ENCODE measurements around the gene NAA11.
A peak's percentile ranks its signal among the peaks of the same experiment; 100 is the strongest.
"Not testable (repeated sequence)": the region's sequence is repeated elsewhere in the genome, so short reads cannot be mapped to it uniquely, and the experiment has no call there.

Gene NAA11

DNA sequence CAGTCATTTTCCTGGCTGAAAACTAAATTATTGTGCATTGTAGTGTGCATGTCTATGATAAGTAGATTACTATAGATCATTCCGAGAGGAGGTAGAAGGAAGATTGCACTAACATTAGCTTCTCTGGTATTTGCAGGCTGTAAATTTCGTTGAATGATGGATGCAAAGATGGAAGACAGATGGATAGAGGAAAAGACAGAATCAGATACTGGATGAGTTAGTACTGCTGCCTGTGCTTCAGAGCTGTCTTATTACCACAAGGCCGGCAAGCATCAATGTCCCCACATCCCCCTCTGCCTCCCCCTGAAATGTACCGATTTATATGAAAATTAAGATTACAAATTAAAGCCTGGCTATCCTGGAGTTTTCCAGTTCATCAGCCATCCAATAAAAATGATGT is 17.7 kb downstream of the NAA11 start:
- no peak for DNase-seq

DNA sequence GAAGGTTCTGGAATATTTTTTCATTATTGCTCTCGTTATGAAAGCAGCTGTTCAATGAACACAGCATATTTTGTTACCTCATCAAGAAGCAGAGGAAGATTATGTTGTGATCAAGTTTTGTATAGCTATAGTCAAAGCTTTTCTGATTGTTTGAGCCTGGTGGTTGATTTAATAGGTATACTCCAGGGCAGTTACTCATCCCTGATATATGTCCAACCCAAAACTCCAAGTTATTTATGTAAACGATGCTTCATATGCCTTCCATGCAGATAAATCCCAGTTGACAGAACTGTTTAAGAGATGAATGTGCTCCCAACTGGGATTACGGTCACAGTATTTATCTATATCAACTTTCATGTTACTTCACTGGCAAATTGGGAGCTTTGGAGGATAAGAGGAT is 19.1 kb downstream of the NAA11 start:
- no peak for DNase-seq

DNA sequence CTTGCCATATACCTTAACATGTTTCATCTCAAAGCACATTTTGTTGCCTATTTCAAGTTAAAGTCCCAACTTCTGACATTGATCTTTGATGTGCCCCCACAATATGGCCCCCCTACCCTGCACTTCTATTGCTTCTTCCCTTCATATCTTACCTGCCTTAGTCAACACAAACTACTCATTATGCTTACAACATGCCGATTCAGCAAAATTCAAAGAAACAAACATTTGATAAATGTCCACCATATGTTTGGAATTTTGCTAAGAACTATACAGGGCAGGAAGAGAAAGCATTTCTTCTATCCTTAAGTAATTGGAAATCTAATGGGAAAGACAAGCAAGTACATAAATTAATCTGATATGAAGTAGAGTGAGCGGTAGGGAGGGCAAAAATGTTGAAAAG is 25.6 kb downstream of the NAA11 start:
- no peak for DNase-seq

DNA sequence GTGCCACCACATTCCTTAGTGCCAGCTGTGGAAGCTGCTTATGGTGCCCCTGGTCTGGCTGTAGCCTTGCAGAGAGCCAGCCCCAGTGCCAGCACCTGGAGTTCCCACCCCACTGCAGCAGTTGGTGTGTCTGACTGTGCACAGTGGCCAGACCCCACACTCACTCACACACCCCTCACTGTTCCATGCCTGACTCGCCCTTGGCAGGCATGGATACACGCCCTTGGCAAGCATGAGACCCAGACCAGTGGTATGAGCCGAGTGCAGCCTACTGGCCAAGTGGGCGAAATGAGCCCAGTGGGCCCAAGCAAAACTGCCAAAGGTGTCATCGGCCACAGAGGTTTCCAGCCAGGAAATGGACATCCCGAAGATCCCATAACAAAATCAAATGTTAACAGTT is 27.4 kb downstream of the NAA11 start:
- no peak for DNase-seq

DNA sequence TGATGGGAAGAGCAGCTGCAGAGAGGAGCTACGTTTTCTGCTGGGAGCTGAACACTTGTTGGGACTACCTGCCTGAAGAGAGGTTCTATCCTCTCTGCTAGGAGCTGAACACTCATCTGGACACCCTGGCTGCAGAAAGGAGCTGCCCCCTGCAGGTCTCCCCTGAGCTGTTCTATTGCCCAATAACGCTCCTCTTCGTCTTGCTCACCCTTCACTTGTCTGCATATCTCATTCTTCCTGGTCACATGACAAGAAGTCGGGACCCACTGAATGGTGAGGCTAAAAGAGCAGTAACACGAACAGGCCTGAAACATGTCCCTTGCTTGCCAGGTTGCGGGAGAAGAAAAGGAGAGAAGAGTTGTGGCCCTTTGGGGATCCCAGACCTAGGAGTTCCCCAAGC is 27.8 kb downstream of the NAA11 start:
- no peak for DNase-seq

DNA sequence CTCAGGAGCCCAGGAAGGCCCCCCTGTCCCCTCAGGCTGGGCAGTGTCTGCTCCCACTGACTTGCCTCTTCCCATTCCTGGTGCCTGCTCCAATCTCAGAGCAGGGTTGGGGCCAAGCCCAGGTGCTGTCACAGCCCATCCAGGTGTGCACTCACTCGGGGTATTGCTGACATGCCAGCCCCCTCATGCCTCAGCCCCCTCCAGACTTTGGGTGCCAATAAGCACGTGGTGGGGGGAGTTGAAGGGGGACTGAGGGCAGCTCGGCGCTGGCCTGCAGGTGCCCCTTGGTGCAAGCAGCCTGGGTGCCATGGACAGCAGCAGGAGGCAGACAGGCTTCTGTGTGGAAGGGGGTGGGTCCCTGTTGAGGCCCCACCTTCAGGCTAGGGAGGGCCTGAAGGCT is 28.4 kb downstream of the NAA11 start:
- DNase-seq: no peak

DNA sequence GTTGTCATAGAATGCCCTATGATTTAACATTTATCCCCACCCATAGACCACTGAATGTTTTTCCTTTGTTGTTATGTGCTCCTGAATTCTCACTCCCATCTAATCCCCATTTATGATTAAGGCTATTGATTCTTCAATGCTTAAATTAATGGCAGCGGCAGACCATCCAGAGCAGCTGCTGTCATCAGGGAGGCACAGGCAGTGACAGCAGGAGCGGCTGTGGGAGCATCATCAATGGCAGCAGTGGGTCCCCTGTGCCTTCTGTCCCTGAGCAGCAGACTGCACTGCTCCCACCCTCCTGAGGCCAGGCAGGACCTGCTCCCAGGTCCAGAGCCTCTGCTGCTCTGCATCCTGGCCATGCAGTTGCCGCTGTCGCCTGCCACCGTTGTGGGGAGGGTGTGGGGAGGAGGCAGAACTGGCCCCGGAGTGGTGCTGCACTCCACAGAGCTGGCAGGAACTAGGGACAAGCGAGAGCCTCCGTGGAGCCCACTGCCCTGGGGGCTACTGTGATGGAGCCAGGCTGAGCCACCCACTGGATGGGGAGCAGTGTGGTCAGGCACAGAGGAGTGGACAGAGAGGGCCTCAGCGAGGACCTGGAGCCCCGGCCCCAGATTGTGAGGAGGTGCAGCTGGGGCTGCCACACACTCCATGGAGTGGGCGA is 29.0 kb downstream of the NAA11 start:
- DNase-seq: no peak

DNA sequence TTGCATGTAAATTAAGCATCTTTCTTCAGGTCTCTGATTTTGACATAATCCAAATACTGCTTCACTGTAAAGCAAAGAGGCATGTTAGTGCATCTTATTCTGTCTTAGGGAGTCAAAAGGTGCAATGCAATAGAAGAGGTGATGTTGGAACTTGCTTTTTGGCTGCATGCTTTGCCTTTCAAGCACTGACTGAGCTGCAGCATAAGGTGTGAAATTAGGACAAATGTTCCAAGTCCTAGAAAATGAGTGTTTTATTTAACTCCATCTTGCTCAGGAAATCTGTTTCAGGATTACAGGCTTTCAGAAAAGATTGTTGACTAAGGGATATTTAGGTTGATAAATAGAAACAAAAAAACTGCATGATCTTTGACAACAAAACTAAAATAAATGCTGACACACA is 30.8 kb downstream of the NAA11 start:
- DNase-seq: no peak

DNA sequence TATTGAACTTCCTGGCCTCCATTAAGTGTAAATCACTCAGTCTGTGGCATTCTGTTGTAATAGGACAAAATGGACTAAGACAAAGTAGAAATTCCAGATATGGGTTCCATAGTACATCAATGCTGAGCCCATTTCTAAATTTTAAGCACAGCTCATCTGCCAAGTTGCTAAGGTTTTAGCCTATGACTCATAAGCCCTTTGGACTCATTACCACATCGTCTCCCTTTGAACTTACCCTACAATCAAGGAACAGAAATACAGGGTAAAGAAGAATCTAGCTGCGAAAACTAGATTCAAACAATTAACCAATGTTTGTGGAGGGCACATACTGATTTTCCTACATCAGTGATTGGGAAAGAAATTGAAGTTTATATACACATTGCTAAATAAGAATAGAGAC is 31.8 kb downstream of the NAA11 start:
- peak; percentile 5 for DNase-seq

DNA sequence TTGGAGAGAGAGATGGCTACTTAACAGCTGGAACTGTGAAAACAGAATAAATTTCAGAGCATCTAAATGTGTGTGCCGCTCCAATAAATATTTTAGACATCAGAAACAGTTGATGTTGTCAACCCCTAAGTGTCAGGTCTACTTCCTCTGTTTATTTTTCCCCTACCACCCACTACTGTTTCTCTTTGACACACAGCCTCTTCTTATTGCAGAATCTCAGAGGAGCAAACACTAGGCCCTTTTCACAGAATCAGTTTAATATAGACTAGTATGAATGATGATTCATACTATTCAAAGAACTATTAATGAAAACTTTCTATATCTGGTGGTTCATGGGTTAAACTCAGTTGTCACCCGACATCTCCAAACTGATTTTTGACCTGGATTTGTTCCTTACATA is 33.9 kb downstream of the NAA11 start:
- no peak for DNase-seq

DNA sequence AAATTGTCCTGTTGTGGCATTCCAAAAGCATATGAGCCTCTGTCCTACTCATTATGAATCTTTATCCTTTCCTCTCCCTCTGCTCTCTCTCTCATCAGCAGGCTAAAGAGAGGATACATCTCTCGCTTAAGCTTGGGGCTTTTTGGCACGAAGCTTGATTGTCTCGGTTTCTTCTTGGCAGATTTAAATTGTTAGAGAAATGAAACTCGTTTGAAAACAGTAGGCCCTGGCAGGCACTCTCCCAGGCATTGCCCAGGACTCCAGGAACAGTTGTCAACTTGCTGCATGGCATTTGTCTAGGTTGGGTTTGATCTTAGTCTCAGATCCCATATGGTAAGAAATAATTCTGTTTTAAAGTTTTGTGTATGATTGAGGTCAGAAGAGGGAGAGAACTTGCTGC is 35.5 kb downstream of the NAA11 start:
- no peak for DNase-seq

DNA sequence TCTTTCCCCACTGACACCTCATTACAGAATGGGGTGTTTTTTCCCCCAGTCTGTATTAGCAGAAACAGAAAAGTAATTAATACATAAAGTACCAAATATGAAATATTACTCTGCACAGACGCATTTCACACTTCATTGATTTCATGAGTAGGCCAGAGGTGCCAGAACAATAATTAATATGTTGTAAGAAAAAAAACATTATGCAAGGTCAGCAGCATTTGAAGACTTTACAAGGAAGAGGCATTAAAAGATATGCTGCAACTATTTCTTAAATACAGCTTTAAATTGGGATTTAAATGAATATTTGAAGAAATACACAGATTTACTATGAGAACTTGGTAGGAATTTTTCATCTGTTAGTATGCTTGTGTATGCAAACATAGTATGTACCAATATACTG is 37.7 kb downstream of the NAA11 start:
- DNase-seq: no peak

DNA sequence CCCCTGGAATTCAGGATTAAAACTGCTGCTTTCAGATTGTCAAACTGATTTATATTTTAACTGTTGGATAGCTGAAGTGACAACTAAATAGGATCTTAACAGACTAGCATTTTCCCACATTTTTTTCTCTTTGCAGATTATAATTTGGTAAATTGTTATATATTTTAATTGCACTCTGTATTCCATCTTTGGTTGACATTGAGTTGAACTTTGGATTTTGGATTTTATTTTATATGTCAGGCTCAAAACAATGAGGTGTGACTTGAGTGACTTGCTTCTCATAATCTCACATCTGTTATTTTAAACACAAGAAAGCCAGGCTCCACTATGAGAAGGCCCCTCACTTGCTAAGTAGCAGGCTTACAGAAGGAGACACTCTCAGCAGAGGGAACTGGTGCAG is 38.1 kb downstream of the NAA11 start:
- no peak for DNase-seq

DNA sequence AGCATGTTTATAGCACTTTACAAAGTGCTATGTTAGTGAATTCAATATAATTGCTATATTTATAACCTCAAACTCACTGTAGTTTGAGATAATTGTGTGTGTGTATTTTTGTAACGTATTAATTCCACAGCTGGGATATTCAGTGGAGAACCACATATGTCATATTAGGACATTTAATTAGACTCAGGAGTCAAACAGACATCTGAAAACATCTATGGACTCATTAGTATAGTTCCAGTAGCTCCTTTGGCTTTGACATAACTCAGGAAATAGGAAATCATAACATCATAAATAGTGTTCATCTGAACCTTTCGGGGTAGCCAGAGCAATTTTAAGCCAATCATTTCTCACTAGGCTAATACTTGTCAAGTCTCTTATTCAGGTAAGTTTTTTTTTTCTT is 38.8 kb downstream of the NAA11 start:
- no peak for DNase-seq

DNA sequence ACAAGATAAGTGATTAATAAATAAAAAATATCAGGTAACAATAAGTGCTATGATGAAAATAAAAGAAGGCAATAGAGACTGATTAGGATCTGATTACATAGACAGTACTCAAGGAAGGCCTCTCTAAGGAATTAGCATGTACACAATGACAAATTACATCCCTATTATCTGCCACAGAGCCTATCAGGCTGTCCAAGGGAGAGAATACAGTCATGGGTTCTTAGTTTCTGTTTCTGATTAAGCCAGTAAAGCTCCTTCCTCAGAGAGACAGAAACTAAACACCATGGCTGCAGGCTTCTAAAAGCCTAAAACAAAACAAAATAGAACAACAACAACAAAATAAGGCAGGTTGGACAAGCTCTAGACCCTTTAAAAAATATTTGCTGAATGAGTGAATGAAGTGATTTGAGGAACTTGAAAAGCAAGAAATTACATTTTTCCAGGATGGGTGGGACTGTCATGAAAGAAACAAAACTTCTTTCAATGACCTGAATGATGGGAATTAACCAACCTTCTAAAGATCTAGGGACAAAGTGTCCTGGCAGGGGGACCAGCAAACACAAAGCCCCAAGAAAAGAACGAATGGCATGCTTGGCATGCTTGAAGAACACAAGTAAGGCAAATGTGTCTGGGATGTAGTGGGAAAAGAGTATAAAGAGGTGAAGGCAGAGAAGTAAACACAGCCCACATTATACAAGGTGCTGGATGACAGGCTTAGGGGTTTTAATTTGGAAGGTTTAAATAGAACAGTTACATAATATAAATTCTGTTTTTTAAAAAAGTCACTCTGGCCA is 44.1 kb downstream of the NAA11 start:
- DNase-seq: no peak

DNA sequence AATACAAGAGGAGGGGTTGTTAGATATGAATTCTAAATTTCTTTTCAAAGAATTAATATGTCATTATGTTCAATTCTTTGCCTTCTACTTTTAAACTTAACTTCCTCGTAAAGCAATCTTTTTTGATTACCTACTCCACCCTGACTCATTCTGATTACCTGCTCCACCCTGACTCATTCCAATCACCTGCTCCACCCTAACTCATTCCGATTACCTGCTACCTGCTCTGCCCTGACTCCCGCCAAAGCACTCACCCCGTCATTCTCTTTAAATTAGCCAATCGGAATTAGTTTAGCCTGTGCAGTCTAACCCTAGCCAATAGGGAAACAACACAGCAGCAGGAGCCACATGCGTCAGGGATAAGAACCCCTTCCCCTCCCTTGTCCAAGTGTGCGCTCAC is 48.4 kb downstream of the NAA11 start:
- not testable (repeated sequence) for DNase-seq

DNA sequence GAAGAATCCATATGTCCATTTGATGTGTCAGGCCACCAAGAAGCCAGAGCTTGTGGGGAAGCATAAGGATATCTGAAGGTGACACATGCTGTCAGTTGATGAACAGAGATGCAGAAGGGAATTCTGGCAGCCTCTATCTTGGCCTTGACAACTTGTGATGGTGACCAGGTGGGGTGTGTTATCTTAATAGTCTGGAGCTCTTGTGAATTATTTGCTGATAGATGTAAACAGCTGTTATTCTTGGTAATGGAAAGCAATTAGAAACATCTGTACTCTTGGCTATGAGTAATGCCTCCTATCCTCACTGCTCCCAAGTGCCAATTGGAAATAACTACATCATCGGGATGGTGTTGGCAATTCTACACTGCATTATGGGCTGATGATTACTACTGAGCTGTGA is 51.9 kb downstream of the NAA11 start:
- peak; percentile 3 for DNase-seq

DNA sequence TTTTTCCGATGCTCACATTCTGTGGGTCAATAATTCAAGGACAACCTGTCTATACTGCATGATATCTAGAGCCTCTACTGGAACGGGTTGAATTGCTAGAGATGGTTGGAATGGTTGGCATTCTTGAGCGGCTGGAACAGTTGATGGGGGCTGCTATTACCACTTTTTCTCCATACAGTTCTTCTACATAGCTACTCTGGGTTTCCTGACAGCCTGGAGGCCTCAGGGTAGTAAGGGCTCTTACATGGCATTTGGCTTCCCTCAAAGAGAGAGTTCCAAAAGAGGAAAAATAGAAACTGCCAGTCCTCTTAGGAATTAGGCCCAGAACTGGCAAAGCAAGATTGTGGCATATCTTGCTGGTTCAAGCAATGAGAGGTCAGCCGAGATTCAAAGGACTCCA is 53.1 kb downstream of the NAA11 start:
- no peak for DNase-seq

DNA sequence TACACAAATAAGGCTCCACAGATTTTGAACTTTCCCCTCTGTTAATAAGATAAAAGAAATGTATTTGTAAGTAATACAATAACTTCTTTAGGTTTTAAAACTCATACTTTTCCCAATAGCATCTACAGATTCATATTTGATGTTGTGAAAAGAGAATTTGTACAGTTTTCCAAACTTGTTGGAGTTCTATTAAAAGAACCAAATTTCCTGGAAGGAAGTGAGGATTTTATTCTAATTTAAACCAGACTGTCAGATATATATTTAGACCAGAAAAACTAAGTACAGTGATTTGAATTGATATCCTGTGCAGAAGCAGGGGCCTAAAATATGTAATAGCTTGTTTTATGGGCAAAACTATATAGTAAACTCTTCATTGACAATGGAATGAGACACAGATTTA is 53.7 kb downstream of the NAA11 start:
- no peak for DNase-seq

DNA sequence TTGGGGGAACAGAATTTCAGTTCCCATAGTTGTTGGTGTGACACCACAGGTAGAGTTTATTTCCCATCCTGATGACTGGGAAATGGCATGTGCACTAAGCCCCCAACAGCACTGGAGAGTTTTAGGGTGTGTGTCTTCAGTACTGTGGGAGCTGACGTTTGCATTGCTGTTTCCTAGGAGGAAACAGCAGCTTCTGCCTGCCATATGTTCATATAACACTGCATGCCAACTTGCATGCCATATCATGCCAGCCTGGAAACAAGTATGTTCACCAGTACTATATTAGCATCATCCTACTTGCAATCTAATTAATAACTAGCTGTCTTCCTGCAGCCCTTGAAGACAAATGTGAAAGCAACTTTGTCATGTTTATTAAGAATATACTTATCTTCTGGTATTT is 58.2 kb downstream of the NAA11 start:
- no peak for DNase-seq

All from fibroblast of upper back skin (primary cell).